ENCODE measurements around the gene FAM222A.

The FAM222A gene

GRCh38 chr12:109697270-109697553 lies 16.4 kb upstream of the FAM222A start:
- no peak overlapping the region for H3K4me3 ChIP-seq (replicated peaks in 1 of 2; ENCODE audit: low read depth in 2 of 2, low read length in 2 of 2)
- TF ChIP-seq CTCF (IDR thresholded peaks at IDR 0.05; ENCODE audit: low read depth, low read length), result no peak
- DNase-seq (ENCODE audit: low read depth in 2 of 2), result no peak

GRCh38 chr12:109697877-109698468 lies 15.7 kb upstream of the FAM222A start:
- TF ChIP-seq CTCF (IDR thresholded peaks at IDR 0.05; ENCODE audit: low read depth, low read length), result no peak
- H3K4me3 ChIP-seq (replicated peaks in 1 of 2; ENCODE audit: low read depth in 2 of 2, low read length in 2 of 2), result no peak overlapping the region
- DNase-seq (ENCODE audit: low read depth in 2 of 2), result no peak

GRCh38 chr12:109698820-109699219 lies 14.8 kb upstream of the FAM222A start:
- no peak overlapping the region for H3K4me3 ChIP-seq (replicated peaks in 1 of 2; ENCODE audit: low read depth in 2 of 2, low read length in 2 of 2)
- TF ChIP-seq CTCF (IDR thresholded peaks at IDR 0.05; ENCODE audit: low read depth, low read length), result no peak
- no peak for DNase-seq (ENCODE audit: low read depth in 2 of 2)

- no peak for DNase-seq (ENCODE audit: low read depth in 2 of 2)
- H3K4me3 ChIP-seq (replicated peaks in 1 of 2; ENCODE audit: low read depth in 2 of 2, low read length in 2 of 2), result no peak overlapping the region
- TF ChIP-seq CTCF (IDR thresholded peaks at IDR 0.05; ENCODE audit: low read depth, low read length), result no peak
Observed at GRCh38 chr12:109701064-109701463, 12.6 kb upstream of the FAM222A start.

GRCh38 chr12:109702111-109702841 lies 11.3 kb upstream of the FAM222A start:
- TF ChIP-seq CTCF (IDR thresholded peaks at IDR 0.05; ENCODE audit: low read depth, low read length), result no peak
- DNase-seq (ENCODE audit: low read depth in 2 of 2), result no peak
- H3K4me3 ChIP-seq (replicated peaks in 1 of 2; ENCODE audit: low read depth in 2 of 2, low read length in 2 of 2), result no peak overlapping the region

GRCh38 chr12:109703684-109704083 lies 9.9 kb upstream of the FAM222A start:
- no peak overlapping the region for H3K4me3 ChIP-seq (replicated peaks in 1 of 2; ENCODE audit: low read depth in 2 of 2, low read length in 2 of 2)
- no peak for DNase-seq (ENCODE audit: low read depth in 2 of 2)
- TF ChIP-seq CTCF (IDR thresholded peaks at IDR 0.05; ENCODE audit: low read depth, low read length), result no peak

Measured in cardiac fibroblast (primary cell).